HepG2 (cell line): ENCODE results near the gene RPEL1. TPM values are rescaled to one million over a fixed set of nuclear protein-coding genes. Genes with fewer than 3 reads are reported as not detected.

Experiments used
- MIER3 ChIP-seq: IDR thresholded peaks from 2 replicates; pipeline ENCODE4 v1.6.1; 2016; ENCODE audit warnings: missing compliant biosample characterization, borderline replicate concordance
- SIX1 ChIP-seq: sonication (generic); formaldehyde crosslinking; IDR thresholded peaks from 2 replicates; pipeline ENCODE4 v1.4.0; 2020; ENCODE audit warnings: missing genetic modification reagents, borderline replicate concordance
- TOE1 ChIP-seq: sonication (generic); formaldehyde crosslinking; IDR thresholded peaks from 2 replicates; pipeline ENCODE4 v1.4.0; 2020; ENCODE audit warnings: mild to moderate bottlenecking, missing genetic modification reagents
- XBP1 ChIP-seq: sonication (generic); formaldehyde crosslinking; IDR thresholded peaks from 2 replicates; pipeline ENCODE4 v1.5.0; 2020; ENCODE audit warnings: missing genetic modification reagents
- ZBTB38 ChIP-seq: sonication (generic); formaldehyde crosslinking; IDR thresholded peaks from 2 replicates; pipeline ENCODE4 v1.5.1; 2020; ENCODE audit warnings: mild to moderate bottlenecking, missing genetic modification reagents
- ZFP36L2 ChIP-seq: sonication (generic); formaldehyde crosslinking; IDR thresholded peaks from 2 replicates; pipeline ENCODE4 v1.4.0; 2020; ENCODE audit warnings: missing genetic modification reagents
- ZNF652 ChIP-seq: IDR thresholded peaks from 2 replicates; pipeline ENCODE4 v1.6.1; 2016; ENCODE audit warnings: low read depth, borderline replicate concordance
- ZNF777 ChIP-seq: sonication (generic); formaldehyde crosslinking; IDR thresholded peaks from 2 replicates; pipeline ENCODE4 v1.4.0; 2020; ENCODE audit warnings: missing genetic modification reagents
- polyA plus RNA-seq, 8 experiments: library from polyadenylated mRNA; depleted of rRNA in 3 of 8; stranded (reverse) in 7 of 8; unstranded in 1 of 8; fragments of >200 nt; fragmentation: Illumina TruSeq in 4 of 8; extraction: Trizol in 4 of 8; gene quantifications; 2 replicates each; pipeline versions ENCODE4 v1.2.1 to v1.2.3, GENCODE V29; 2011 to 2016; ENCODE audit warnings: low read depth in 4 of 8, missing spikeins in 1 of 8, mixed read lengths in 1 of 8; ENCODE audit not compliant: insufficient read depth in 1 of 8
- total RNA-seq, 5 experiments: library from RNA; depleted of rRNA; stranded (reverse); fragments of >200 nt; fragmentation: Illumina TruSeq; extraction: Trizol; gene quantifications; 2 replicates each; pipeline ENCODE4 v1.2.3, GENCODE V29; 2016; ENCODE audit warnings: low read depth in 1 of 5
- TF ChIP-seq, protein P1 (sequence below): sonication (generic); formaldehyde crosslinking; IDR thresholded peaks from 2 replicates; pipeline ENCODE4 v1.5.1; 2020; ENCODE audit warnings: mild to moderate bottlenecking, missing genetic modification reagents, moderate library complexity
- TF ChIP-seq, protein P2 (sequence below), 2 experiments: IDR thresholded peaks; 2 replicates each; pipeline ENCODE4 v1.6.1; 2011 to 2012; ENCODE audit warnings: low read length in 2 of 2, borderline replicate concordance in 1 of 2, low read depth in 1 of 2, mild to moderate bottlenecking in 1 of 2, moderate library complexity in 1 of 2
- TF ChIP-seq, protein P3 (sequence below): sonication (generic); formaldehyde crosslinking; IDR thresholded peaks from 2 replicates; pipeline ENCODE4 v1.4.0; 2020; ENCODE audit warnings: missing genetic modification reagents, borderline replicate concordance
- TF ChIP-seq, protein P4 (sequence below): sonication (generic); formaldehyde crosslinking; IDR thresholded peaks from 2 replicates; pipeline ENCODE4 v1.4.0; 2020; ENCODE audit warnings: mild to moderate bottlenecking, low read depth, missing genetic modification reagents

RPEL1 gene
- total and polyA plus RNA-seq, 2 of the 13 experiments (the other 11 are each of a cell fraction or from before 2014, with no cell fraction given): 0.04 to 0.07 TPM

DNA sequence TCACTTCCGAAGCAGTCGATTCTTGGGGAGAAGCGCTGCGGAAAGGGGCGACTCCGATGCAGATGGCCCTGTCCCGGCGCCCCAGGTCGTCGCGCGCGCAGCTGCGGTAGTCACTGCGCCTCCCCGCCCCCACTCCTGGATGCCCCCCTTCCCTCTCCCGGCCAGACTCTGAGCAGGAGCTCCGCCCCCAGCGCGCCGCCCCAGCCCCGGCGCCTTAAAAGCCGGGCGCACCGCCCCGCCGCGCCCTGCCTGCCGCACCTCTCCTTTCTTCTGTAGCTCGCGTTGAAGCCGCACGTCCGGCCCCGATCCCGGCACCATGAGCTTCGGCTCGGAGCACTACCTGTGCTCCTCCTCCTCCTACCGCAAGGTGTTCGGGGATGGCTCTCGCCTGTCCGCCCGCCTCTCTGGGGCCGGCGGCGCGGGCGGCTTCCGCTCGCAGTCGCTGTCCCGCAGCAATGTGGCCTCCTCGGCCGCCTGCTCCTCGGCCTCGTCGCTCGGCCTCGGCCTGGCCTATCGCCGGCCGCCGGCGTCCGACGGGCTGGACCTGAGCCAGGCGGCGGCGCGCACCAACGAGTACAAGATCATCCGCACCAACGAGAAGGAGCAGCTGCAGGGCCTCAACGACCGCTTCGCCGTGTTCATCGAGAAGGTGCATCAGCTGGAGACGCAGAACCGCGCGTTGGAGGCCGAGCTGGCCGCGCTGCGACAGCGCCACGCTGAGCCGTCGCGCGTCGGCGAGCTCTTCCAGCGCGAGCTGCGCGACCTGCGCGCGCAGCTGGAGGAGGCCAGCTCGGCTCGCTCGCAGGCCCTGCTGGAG lies 31.4 kb downstream of the RPEL1 start, which contains the start of gene INA (continued):
- TF ChIP-seq, protein P1, sequence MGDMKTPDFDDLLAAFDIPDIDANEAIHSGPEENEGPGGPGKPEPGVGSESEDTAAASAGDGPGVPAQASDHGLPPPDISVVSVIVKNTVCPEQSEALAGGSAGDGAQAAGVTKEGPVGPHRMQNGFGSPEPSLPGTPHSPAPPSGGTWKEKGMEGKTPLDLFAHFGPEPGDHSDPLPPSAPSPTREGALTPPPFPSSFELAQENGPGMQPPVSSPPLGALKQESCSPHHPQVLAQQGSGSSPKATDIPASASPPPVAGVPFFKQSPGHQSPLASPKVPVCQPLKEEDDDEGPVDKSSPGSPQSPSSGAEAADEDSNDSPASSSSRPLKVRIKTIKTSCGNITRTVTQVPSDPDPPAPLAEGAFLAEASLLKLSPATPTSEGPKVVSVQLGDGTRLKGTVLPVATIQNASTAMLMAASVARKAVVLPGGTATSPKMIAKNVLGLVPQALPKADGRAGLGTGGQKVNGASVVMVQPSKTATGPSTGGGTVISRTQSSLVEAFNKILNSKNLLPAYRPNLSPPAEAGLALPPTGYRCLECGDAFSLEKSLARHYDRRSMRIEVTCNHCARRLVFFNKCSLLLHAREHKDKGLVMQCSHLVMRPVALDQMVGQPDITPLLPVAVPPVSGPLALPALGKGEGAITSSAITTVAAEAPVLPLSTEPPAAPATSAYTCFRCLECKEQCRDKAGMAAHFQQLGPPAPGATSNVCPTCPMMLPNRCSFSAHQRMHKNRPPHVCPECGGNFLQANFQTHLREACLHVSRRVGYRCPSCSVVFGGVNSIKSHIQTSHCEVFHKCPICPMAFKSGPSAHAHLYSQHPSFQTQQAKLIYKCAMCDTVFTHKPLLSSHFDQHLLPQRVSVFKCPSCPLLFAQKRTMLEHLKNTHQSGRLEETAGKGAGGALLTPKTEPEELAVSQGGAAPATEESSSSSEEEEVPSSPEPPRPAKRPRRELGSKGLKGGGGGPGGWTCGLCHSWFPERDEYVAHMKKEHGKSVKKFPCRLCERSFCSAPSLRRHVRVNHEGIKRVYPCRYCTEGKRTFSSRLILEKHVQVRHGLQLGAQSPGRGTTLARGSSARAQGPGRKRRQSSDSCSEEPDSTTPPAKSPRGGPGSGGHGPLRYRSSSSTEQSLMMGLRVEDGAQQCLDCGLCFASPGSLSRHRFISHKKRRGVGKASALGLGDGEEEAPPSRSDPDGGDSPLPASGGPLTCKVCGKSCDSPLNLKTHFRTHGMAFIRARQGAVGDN (CRISPR knock-in tag): peak; percentile 48; the same call in 1 of the 2 replicates
- TF ChIP-seq ZNF777: peak; percentile 35; the same call in 1 of the 2 replicates
- TF ChIP-seq SIX1: no peak
- TF ChIP-seq, protein P2, sequence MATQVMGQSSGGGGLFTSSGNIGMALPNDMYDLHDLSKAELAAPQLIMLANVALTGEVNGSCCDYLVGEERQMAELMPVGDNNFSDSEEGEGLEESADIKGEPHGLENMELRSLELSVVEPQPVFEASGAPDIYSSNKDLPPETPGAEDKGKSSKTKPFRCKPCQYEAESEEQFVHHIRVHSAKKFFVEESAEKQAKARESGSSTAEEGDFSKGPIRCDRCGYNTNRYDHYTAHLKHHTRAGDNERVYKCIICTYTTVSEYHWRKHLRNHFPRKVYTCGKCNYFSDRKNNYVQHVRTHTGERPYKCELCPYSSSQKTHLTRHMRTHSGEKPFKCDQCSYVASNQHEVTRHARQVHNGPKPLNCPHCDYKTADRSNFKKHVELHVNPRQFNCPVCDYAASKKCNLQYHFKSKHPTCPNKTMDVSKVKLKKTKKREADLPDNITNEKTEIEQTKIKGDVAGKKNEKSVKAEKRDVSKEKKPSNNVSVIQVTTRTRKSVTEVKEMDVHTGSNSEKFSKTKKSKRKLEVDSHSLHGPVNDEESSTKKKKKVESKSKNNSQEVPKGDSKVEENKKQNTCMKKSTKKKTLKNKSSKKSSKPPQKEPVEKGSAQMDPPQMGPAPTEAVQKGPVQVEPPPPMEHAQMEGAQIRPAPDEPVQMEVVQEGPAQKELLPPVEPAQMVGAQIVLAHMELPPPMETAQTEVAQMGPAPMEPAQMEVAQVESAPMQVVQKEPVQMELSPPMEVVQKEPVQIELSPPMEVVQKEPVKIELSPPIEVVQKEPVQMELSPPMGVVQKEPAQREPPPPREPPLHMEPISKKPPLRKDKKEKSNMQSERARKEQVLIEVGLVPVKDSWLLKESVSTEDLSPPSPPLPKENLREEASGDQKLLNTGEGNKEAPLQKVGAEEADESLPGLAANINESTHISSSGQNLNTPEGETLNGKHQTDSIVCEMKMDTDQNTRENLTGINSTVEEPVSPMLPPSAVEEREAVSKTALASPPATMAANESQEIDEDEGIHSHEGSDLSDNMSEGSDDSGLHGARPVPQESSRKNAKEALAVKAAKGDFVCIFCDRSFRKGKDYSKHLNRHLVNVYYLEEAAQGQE (IDR thresholded peaks at IDR 0.05; ENCODE audit: borderline replicate concordance in 1 of 2, low read depth in 1 of 2, low read length in 2 of 2): peak in 1 of 2 experiments; percentile 7; a peak in 2 of 4 replicates
- TF ChIP-seq, protein P3, sequence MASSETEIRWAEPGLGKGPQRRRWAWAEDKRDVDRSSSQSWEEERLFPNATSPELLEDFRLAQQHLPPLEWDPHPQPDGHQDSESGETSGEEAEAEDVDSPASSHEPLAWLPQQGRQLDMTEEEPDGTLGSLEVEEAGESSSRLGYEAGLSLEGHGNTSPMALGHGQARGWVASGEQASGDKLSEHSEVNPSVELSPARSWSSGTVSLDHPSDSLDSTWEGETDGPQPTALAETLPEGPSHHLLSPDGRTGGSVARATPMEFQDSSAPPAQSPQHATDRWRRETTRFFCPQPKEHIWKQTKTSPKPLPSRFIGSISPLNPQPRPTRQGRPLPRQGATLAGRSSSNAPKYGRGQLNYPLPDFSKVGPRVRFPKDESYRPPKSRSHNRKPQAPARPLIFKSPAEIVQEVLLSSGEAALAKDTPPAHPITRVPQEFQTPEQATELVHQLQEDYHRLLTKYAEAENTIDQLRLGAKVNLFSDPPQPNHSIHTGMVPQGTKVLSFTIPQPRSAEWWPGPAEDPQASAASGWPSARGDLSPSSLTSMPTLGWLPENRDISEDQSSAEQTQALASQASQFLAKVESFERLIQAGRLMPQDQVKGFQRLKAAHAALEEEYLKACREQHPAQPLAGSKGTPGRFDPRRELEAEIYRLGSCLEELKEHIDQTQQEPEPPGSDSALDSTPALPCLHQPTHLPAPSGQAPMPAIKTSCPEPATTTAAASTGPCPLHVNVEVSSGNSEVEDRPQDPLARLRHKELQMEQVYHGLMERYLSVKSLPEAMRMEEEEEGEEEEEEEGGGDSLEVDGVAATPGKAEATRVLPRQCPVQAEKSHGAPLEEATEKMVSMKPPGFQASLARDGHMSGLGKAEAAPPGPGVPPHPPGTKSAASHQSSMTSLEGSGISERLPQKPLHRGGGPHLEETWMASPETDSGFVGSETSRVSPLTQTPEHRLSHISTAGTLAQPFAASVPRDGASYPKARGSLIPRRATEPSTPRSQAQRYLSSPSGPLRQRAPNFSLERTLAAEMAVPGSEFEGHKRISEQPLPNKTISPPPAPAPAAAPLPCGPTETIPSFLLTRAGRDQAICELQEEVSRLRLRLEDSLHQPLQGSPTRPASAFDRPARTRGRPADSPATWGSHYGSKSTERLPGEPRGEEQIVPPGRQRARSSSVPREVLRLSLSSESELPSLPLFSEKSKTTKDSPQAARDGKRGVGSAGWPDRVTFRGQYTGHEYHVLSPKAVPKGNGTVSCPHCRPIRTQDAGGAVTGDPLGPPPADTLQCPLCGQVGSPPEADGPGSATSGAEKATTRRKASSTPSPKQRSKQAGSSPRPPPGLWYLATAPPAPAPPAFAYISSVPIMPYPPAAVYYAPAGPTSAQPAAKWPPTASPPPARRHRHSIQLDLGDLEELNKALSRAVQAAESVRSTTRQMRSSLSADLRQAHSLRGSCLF (CRISPR knock-in tag): no peak
- TF ChIP-seq, protein P4, sequence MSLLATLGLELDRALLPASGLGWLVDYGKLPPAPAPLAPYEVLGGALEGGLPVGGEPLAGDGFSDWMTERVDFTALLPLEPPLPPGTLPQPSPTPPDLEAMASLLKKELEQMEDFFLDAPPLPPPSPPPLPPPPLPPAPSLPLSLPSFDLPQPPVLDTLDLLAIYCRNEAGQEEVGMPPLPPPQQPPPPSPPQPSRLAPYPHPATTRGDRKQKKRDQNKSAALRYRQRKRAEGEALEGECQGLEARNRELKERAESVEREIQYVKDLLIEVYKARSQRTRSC (CRISPR knock-in tag): no peak
- TF ChIP-seq XBP1 (CRISPR knock-in tag): no peak
- no peak for TF ChIP-seq ZNF652 (CRISPR knock-in tag)
- TF ChIP-seq TOE1 (CRISPR knock-in tag): no peak
- TF ChIP-seq ZFP36L2 (CRISPR knock-in tag): no peak
- 0 out of 2 replicates have a peak, but pooled peaks have one; percentile 23 for TF ChIP-seq ZBTB38
- TF ChIP-seq MIER3 (CRISPR knock-in tag): no peak
